Measurements from ENCODE around the gene EBLN2.
"Not testable (repeated sequence)": the region's sequence is repeated elsewhere in the genome, so short reads cannot be mapped to it uniquely, and the experiment has no call there.

The EBLN2 gene

GRCh38 chr3:73056845-73057150 is 4.7 kb upstream of the EBLN2 start:
- TF ChIP-seq CTCF (IDR thresholded peaks at IDR 0.05) (no peak), ZFX (IDR thresholded peaks at IDR 0.05; ENCODE audit: borderline replicate concordance) (no peak)
- H3K27ac ChIP-seq: no peak overlapping the region

- H3K27ac ChIP-seq: no peak overlapping the region
Measured at GRCh38 chr3:73060302-73060723, 1.1 kb upstream of the EBLN2 start.

GRCh38 chr3:73066243-73066642 is 4.8 kb downstream of the EBLN2 start:
- not testable (repeated sequence) for H3K27ac ChIP-seq

More at GRCh38 chr3:73060302-73060723, 1.1 kb upstream of the EBLN2 start:
- TF ChIP-seq ZFX (IDR thresholded peaks at IDR 0.05; ENCODE audit: borderline replicate concordance) (no peak), CTCF (IDR thresholded peaks at IDR 0.05) (no peak)

GRCh38 chr3:73068419-73068818 is 7.0 kb downstream of the EBLN2 start:
- TF ChIP-seq ZFX (IDR thresholded peaks at IDR 0.05; ENCODE audit: borderline replicate concordance) (no peak), CTCF (IDR thresholded peaks at IDR 0.05) (no peak)
- H3K27ac ChIP-seq: no peak overlapping the region

- TF ChIP-seq CTCF (IDR thresholded peaks at IDR 0.05) (no peak), ZFX (IDR thresholded peaks at IDR 0.05; ENCODE audit: borderline replicate concordance) (no peak)
- H3K27ac ChIP-seq: no peak overlapping the region
Measured at GRCh38 chr3:73069187-73069586, 7.7 kb downstream of the EBLN2 start.

- TF ChIP-seq CTCF (IDR thresholded peaks at IDR 0.05): no peak
- TF ChIP-seq ZFX (IDR thresholded peaks at IDR 0.05; ENCODE audit: borderline replicate concordance): no peak
- no peak overlapping the region for H3K27ac ChIP-seq
Measured at GRCh38 chr3:73069775-73070444, 8.5 kb downstream of the EBLN2 start.

GRCh38 chr3:73070675-73071575 is 9.5 kb downstream of the EBLN2 start:
- TF ChIP-seq ZFX (IDR thresholded peaks at IDR 0.05; ENCODE audit: borderline replicate concordance): no peak
- no peak for TF ChIP-seq CTCF (IDR thresholded peaks at IDR 0.05)
- no peak overlapping the region for H3K27ac ChIP-seq

Measured in 22Rv1 (cell line).